ENCODE results near the gene GABRB2.
"Not testable (repeated sequence)": the region's sequence is repeated elsewhere in the genome, so short reads cannot be mapped to it uniquely, and the experiment has no call there.

Gene GABRB2

DNA sequence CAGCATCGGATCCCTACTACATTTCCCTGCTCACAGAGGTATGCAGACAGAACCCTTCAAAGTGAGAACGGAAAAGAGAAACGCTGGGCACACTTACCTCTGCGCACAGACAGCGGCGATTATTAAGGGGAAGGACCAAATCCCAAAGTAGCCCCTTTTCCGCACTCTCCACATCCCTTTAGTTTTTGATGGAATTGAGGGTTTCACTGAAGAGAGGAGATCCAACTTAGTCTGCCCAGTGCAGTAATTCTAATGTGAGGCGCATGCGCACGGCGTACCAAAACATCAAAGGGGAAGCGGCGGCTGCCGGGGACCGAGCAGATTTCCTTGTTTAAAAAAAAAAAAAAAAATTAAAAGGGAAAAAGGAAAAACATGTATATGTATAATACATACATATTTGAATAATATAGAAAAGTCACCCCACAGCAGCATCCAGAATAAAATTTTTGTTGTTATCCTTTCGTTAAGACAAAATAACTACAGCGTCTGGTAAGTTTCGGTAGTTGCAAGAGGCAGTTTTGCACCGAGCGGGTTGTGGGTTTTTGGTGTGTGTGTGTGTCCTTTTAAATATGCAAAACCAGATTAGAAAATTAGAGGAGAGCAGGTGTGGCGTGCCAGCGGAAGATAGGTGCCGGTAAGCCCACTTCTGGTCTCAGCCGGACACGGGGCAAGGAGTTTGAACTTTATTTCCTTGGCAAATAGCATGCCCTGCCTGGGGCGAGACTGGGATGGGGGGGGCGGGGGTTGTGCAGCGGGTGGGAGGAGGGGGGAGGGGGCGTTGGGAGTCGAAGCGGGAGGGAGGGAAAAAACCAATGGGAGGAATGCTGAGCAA, at the start of gene GABRB2:
GABRB2 (minus strand) TSS at position 256 of the 832 bp plus-strand sequence; CDS start at position 174, 82 bp downstream.
- DNase-seq, result peak; percentile 5

- no peak for DNase-seq
Observed at GRCh38 chr5:161585798-161586197, 39.3 kb upstream of the GABRB2 start.

- DNase-seq, result no peak
Observed at GRCh38 chr5:161580621-161581020, 34.1 kb upstream of the GABRB2 start.

DNA sequence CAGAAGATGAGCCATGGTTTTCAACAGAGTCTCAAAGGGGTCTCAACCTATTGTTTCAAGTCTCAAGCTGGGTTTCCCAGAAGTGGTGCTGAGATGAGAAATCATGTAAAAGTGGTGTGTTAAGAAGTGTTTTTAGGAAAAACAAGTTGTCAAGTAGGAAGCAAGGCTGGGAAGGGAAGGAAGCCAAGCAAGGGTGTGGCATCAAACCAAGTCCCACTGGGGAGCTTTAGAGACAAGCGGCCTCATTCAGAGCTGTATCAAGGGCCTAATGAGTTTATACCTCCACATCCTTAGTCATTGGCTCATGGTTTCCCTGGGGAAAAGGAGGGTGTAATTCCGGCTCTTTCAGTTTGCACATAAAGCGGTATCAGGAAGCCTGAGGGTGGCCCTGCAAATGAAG, 26.4 kb upstream of the GABRB2 start:
- no peak for DNase-seq

DNA sequence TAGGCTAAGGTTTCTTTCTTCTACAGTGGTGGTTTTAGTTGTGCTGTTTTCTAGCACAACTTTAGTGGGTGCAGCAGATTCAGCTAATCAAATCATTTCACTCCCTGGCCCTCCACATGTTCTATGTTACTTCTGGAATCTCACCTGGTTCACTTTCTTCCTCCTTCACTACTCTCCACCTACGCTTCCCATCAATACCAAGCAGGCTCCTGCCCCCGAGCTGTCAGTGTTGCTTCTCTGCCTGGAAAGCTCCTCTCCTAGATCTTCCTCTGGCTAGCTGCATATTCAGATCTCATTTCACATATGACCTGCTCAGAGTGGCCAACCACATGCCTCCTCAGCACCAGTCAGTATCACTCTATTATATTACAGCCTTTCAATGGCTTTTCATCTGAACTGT, 19.6 kb upstream of the GABRB2 start:
- no peak for DNase-seq

GRCh38 chr5:161562446-161562845, 15.9 kb upstream of the GABRB2 start:
- no peak for DNase-seq

DNA sequence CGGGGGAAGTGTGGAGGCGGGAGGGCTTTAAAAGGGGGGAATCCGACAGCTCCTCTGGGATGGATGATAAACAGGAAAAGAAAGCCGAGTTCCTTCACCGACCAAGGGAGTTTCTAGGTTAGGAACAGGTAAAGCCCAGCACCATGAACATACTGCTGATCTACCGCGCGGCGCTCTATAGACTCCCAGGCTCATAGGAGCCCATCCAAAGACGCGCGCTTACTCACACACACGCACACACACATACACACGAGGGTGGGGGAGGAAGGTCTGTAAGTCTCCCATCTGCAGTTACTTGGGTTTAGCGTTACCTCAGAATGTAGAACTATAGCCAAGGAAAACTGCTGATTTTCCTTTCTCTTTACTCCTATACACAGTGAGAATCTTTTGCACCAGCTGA, 2.6 kb upstream of the GABRB2 start:
- DNase-seq, result no peak

DNA sequence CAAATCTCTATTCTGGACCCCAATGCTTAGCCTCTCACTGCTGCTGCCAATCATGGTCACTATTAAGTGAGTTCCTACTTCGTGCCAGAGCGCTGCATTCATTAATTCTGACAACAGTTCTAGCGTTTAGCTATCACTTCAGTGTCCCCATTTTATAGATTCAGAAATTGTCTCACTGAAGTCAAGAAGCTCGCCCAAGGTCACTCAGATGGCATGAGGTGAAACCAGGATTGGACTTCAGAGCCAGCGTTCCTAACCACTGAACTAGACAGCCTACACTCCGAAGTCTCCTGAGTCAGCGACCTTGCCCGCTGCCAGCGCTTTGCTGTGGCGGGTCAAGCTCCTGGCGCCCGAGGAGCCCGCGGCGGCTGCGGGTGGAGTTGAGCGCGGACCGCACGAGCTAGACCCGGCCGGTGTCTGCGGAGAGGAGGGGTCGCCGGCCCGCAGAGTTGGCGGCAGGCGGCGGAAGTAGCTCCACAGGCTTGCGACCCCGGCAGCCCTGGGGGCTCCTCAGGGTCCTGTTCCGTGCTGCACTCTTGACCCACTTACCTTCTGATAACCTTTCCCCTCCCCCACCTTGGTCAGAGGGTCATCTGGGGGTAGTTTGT, 2.1 kb upstream of the GABRB2 start:
- no peak for DNase-seq

GRCh38 chr5:161547738-161548486, 1.4 kb upstream of the GABRB2 start:
- peak; percentile 3 for DNase-seq

- no peak for DNase-seq
Observed at GRCh38 chr5:161547406-161547737, 847 bp upstream of the GABRB2 start.

DNA sequence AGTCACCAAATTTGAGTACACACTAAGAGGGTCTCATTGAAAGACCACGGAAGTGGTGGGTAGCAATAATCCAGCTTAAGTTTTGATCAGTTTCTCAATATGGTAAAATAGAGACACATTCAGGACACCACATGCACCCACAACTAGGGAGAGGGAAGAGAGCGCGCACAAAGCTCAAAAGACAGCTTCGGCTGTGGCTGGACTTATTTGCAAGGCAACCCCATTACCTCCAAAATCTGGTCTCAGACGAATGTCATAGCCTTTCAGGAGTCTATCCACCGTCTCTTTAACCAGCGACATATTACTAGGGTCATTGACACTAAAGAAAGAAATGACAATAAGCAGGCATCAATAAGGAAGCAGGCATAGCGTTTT, 443 bp downstream of the GABRB2 start:
- DNase-seq, result no peak

GRCh38 chr5:161545344-161546094, 1.0 kb downstream of the GABRB2 start:
- DNase-seq, result no peak

- DNase-seq, result peak; percentile 33
Observed at GRCh38 chr5:161544350-161544765, 2.2 kb downstream of the GABRB2 start.

- DNase-seq, result no peak
Observed at GRCh38 chr5:161539016-161539415, 7.5 kb downstream of the GABRB2 start.

DNA sequence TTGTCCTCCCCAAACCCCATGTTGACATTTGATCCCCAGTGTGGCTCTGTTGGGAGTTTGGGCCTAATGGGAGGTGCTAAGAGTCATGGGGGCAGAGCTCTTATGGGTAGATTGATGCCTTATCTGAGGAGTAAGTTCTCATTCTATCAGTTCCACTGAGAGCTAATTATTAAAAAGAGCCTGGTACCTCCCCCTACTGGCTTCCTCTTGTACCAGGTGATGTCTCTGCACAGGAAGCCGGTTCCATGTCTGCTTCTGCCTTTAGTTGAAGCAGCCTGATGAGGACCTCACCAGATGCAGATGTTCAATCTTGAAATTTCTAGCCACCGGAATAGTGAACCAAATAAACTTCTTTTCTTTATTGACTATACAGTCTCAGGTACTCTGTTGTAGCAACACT, 10.8 kb downstream of the GABRB2 start:
- no peak for DNase-seq

GRCh38 chr5:161530700-161531099, 15.8 kb downstream of the GABRB2 start:
- DNase-seq, result no peak

- no peak for DNase-seq
Observed at GRCh38 chr5:161513942-161514341, 32.6 kb downstream of the GABRB2 start.

GRCh38 chr5:161507591-161507990, 38.9 kb downstream of the GABRB2 start:
- DNase-seq, result no peak

- DNase-seq, result not testable (repeated sequence)
Observed at GRCh38 chr5:161505160-161505559, 41.4 kb downstream of the GABRB2 start.

DNA sequence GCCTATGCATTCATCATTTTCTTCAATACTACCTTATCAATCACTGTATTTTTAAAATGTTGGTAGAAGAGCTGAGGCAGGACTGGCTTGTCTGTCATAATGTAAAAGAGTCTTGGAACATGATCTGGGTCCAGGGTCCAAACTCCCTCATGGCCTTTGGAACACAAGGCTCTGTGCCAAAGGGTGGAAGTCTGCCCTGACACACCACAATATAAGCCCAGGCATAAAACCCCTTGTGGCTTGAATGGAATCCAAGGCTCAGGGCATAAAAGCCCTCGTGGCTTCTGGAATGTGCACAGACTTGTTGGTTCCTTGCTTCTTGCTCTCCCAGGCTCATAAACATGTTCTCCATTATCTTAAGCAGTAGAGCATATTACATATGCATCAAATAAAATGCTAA, 48.0 kb downstream of the GABRB2 start:
- no peak for DNase-seq

GRCh38 chr5:161483721-161484120, 62.8 kb downstream of the GABRB2 start:
- DNase-seq, result no peak

DNA sequence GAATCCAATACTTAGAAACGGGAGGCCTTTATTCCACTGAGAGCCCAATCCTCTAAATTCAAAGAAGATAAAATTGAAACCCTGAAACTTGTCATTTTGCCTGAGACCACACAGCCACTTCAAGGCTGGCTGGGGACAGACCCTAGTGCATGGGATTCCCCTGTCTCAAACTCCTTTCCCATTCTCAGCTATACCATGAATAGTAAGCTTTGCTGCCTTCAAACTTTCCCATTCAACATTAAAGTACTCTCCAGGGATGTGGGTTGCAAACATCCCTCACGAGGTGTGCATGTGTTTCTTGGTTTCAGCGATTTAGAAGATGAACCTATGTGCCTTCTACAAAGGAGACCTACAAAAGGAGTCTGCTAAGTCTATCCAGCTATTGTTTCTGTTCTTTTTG, 64.6 kb downstream of the GABRB2 start:
- DNase-seq, result no peak

Measured in NCI-H1105 (cell line).